H1 (cell line): ENCODE measurements around the gene SLC7A5. TPM values are rescaled to one million over a fixed set of nuclear protein-coding genes. Genes with fewer than 3 reads are reported as not detected.
A peak's percentile ranks its signal among the peaks of the same experiment; 100 is the strongest.

ENCODE experiments used
- CTCF ChIA-PET: fragments of 300-600 bp; sonication (Branson Sonifier 250); formaldehyde crosslinking; loops from one replicate; lab custom pipeline; 2021; ENCODE audit not compliant: partially characterized antibody; lab: Charles Lee
- POLR2A ChIA-PET: fragments of 300-600 bp; sonication (Branson Sonifier 250); formaldehyde crosslinking; loops from one replicate; lab custom pipeline; 2021; ENCODE audit warnings: inconsistent platforms; ENCODE audit not compliant: partially characterized antibody; lab: Charles Lee
- DNase-seq, 2 experiments: peaks; one replicate each; pipeline versions ENCODE4 v3.0.0 to v3.0.0-alpha.2; 2010 to 2022; ENCODE audit warnings: low spot score in 2 of 2, low read depth in 1 of 2, mixed read lengths in 1 of 2
- FAIRE-seq: peaks from 2 replicates; lab custom pipeline; 2011; peaks lifted over from hg19 to GRCh38; lab: Jason Lieb, UNC
- H2AFZ ChIP-seq: 2 replicates; pipeline ENCODE4 v1.8.1; 2012; ENCODE audit warnings: low read length, inconsistent platforms
- H2AK5ac ChIP-seq: 2 replicates; pipeline ENCODE4 v1.6.1; 2013; ENCODE audit warnings: low read depth, low read length
- H2BK120ac ChIP-seq: replicated peaks from 2 replicates; pipeline ENCODE3; 2013; ENCODE audit warnings: low read depth, low read length, inconsistent platforms
- H2BK12ac ChIP-seq: 2 replicates; pipeline ENCODE4 v1.6.1; 2013; ENCODE audit warnings: low read depth, low read length
- H2BK15ac ChIP-seq: 2 replicates; pipeline ENCODE4 v1.6.1; 2013; ENCODE audit warnings: low read length
- H2BK20ac ChIP-seq: 2 replicates; pipeline ENCODE4 v1.6.1; 2013; ENCODE audit warnings: low read length
- H2BK5ac ChIP-seq: 2 replicates; pipeline ENCODE4 v1.6.1; 2013; ENCODE audit warnings: low read depth, low read length
- H3K14ac ChIP-seq: 2 replicates; pipeline ENCODE4 v1.6.1; 2013; ENCODE audit warnings: inconsistent platforms; ENCODE audit not compliant: insufficient read length
- H3K18ac ChIP-seq: 2 replicates; pipeline ENCODE4 v1.6.1; 2013; ENCODE audit warnings: low read length; ENCODE audit errors: extremely low read depth
- H3K23ac ChIP-seq: 2 replicates; pipeline ENCODE4 v1.6.1; 2013; ENCODE audit warnings: inconsistent platforms; ENCODE audit not compliant: insufficient read length
- H3K23me2 ChIP-seq: 2 replicates; pipeline ENCODE4 v1.6.1; 2013; ENCODE audit warnings: low read depth, low read length
- H3K27ac ChIP-seq: 2 replicates; pipeline ENCODE4 v1.6.1; 2011; ENCODE audit warnings: low read depth, low read length, inconsistent platforms
- H3K27me3 ChIP-seq, 4 experiments: replicated peaks in 1 of 4; 1 replicate in 1 of 4; 2 replicates in 3 of 4; pipeline versions ENCODE4 v1.6.1 to v1.8.1; 2011 to 2013; ENCODE audit warnings: low read length in 3 of 4, mild to moderate bottlenecking in 3 of 4, inconsistent platforms in 2 of 4, mixed read lengths in 2 of 4, moderate library complexity in 1 of 4; ENCODE audit not compliant: control insufficient read depth in 3 of 4, insufficient read depth in 3 of 4; ENCODE audit errors: extremely low read depth in 1 of 4
- H3K36me3 ChIP-seq, 4 experiments: 2 replicates each; pipeline versions ENCODE4 v1.6.1 to v1.8.1; 2011 to 2013; ENCODE audit warnings: mild to moderate bottlenecking in 4 of 4, low read length in 3 of 4, moderate library complexity in 2 of 4, control low read depth in 1 of 4, inconsistent platforms in 1 of 4; ENCODE audit not compliant: insufficient read depth in 4 of 4, control insufficient read depth in 2 of 4
- H3K4ac ChIP-seq: replicated peaks from 2 replicates; pipeline ENCODE3; 2013; ENCODE audit warnings: low read length, low read depth, mixed read lengths, inconsistent platforms; ENCODE audit not compliant: insufficient read length
- H3K4me1 ChIP-seq, 4 experiments: replicated peaks in 1 of 4; 1 replicate in 1 of 4; 2 replicates in 3 of 4; pipeline versions ENCODE4 v1.6.1 to v1.8.1; 2011 to 2013; ENCODE audit warnings: low read length in 3 of 4, inconsistent platforms in 2 of 4, mixed read lengths in 1 of 4; ENCODE audit not compliant: insufficient read depth in 4 of 4, control insufficient read depth in 3 of 4
- H3K4me2 ChIP-seq, 2 experiments: 2 replicates each; pipeline versions ENCODE4 v1.6.1 to v1.8.1; 2011 to 2013; ENCODE audit warnings: low read depth in 2 of 2, low read length in 2 of 2, control low read depth in 1 of 2, inconsistent platforms in 1 of 2, mild to moderate bottlenecking in 1 of 2; ENCODE audit not compliant: insufficient read depth in 1 of 2
- H3K4me3 ChIP-seq, 4 experiments: fragments of 200-600, 300-600 bp in 1 of 4; sonication (generic), shearing (Covaris generic), sonication (Bioruptor Twin) in 1 of 4; 2 replicates each; pipeline versions ENCODE4 v1.5.1 to v1.8.1; 2011 to 2016; ENCODE audit warnings: low read length in 4 of 4, low read depth in 3 of 4, control low read depth in 2 of 4, inconsistent platforms in 2 of 4, mild to moderate bottlenecking in 2 of 4, mixed read lengths in 1 of 4, moderate library complexity in 1 of 4; ENCODE audit not compliant: insufficient read depth in 2 of 4; ENCODE audit errors: extremely low read depth in 1 of 4
- H3K56ac ChIP-seq: replicated peaks from 2 replicates; pipeline ENCODE3; 2013; ENCODE audit warnings: low read depth, mild to moderate bottlenecking, mixed read lengths, low read length, inconsistent platforms; ENCODE audit not compliant: insufficient read length
- H3K79me1 ChIP-seq: 2 replicates; pipeline ENCODE4 v1.6.1; 2013; ENCODE audit warnings: low read depth, low read length, control low read depth
- H3K79me2 ChIP-seq, 2 experiments: 2 replicates each; pipeline versions ENCODE4 v1.6.1 to v1.8.1; 2012 to 2013; ENCODE audit warnings: low read length in 2 of 2, mild to moderate bottlenecking in 2 of 2, inconsistent platforms in 1 of 2; ENCODE audit not compliant: insufficient read depth in 2 of 2, control insufficient read depth in 1 of 2
- H3K9ac ChIP-seq, 4 experiments: replicated peaks in 1 of 4; 1 replicate in 1 of 4; 2 replicates in 3 of 4; pipeline versions ENCODE4 v1.6.1 to v1.8.1; 2011 to 2013; ENCODE audit warnings: low read depth in 3 of 4, low read length in 3 of 4, control low read depth in 2 of 4, mild to moderate bottlenecking in 2 of 4, moderate library complexity in 2 of 4, inconsistent platforms in 1 of 4; ENCODE audit errors: extremely low read depth in 1 of 4
- H3K9me3 ChIP-seq, 2 experiments: 2 replicates each; pipeline versions ENCODE4 v1.6.1 to v1.8.1; 2012 to 2013; ENCODE audit warnings: mild to moderate bottlenecking in 2 of 2, moderate library complexity in 2 of 2, control low read depth in 1 of 2, inconsistent platforms in 1 of 2, low read depth in 1 of 2, low read length in 1 of 2, mixed read lengths in 1 of 2; ENCODE audit not compliant: insufficient read depth in 2 of 2
- H4K20me1 ChIP-seq, 2 experiments: replicated peaks in 1 of 2; 2 replicates each; pipeline versions ENCODE3 to v1.8.1; 2011 to 2013; ENCODE audit warnings: inconsistent platforms in 2 of 2, low read length in 2 of 2, mild to moderate bottlenecking in 1 of 2; ENCODE audit not compliant: insufficient read depth in 2 of 2, control insufficient read depth in 1 of 2
- H4K5ac ChIP-seq: 2 replicates; pipeline ENCODE4 v1.6.1; 2013; ENCODE audit warnings: low read length, low read depth, mixed read lengths, inconsistent platforms; ENCODE audit not compliant: insufficient read length
- H4K8ac ChIP-seq: 2 replicates; pipeline ENCODE4 v1.8.0; 2013; ENCODE audit warnings: mild to moderate bottlenecking, moderate library complexity, low read length, inconsistent platforms; ENCODE audit not compliant: insufficient read depth; ENCODE audit errors: extremely low read depth
- H4K91ac ChIP-seq: replicated peaks from 2 replicates; pipeline ENCODE3; 2013; ENCODE audit warnings: low read length, mixed read lengths, inconsistent platforms; ENCODE audit not compliant: insufficient read length
- BRCA1 ChIP-seq: IDR thresholded peaks from 2 replicates; pipeline ENCODE4 v1.6.1; 2012; ENCODE audit warnings: low read depth, low read length, improper control_type of control experiment
- FOSL1 ChIP-seq: IDR thresholded peaks from 2 replicates; pipeline ENCODE4 v1.6.1; 2011; ENCODE audit warnings: mild to moderate bottlenecking, low read depth, low read length, moderate library complexity; ENCODE audit not compliant: insufficient read depth
- KDM4A ChIP-seq: IDR thresholded peaks from one replicate; pipeline ENCODE4 v1.7.1; 2012; ENCODE audit warnings: low read depth, mild to moderate bottlenecking, moderate library complexity, low read length, inconsistent platforms; ENCODE audit not compliant: severe bottlenecking
- MAFK ChIP-seq: IDR thresholded peaks from 2 replicates; pipeline ENCODE4 v1.6.1; 2012; ENCODE audit warnings: low read depth, mild to moderate bottlenecking, improper control_type of control experiment, low read length
- SP2 ChIP-seq: IDR thresholded peaks from 2 replicates; pipeline ENCODE4 v1.6.1; 2012; ENCODE audit warnings: mild to moderate bottlenecking, low read length, inconsistent platforms
- WGBS, 2 experiments: shearing (Covaris generic) in 1 of 2; methylation state at CpG; one replicate each; pipeline versions ENCODE4 v1.1.6 to v1.1.7; 2013 to 2015; ENCODE audit warnings: low lambda C conversion rate in 2 of 2, mixed read lengths in 2 of 2, inconsistent platforms in 1 of 2, low coverage in 1 of 2, missing lambda C conversion rate in 1 of 2; ENCODE audit not compliant: insufficient replicate concordance in 2 of 2, insufficient coverage in 1 of 2, insufficient read length in 1 of 2; ENCODE audit errors: extremely low coverage in 1 of 2, missing lambda C conversion rate in 1 of 2; 5-methylcytosine and 5-hydroxymethylcytosine counted together
- polyA plus RNA-seq, 7 experiments: library from polyadenylated mRNA; depleted of rRNA in 3 of 7; stranded (reverse) in 5 of 7; unstranded in 2 of 7; fragments of >200 nt in 5 of 7; fragments of 200-250 nt in 2 of 7; gene quantifications; 1 replicate in 5 of 7; 2 replicates in 1 of 7; 4 replicates in 1 of 7; pipeline versions ENCODE4 v1.2.1 to v1.2.3, GENCODE V29; 2011 to 2013; ENCODE audit warnings: missing spikeins in 2 of 7, mixed read lengths in 2 of 7
- total RNA-seq: library from RNA; stranded (reverse); fragmentation: NEBNext Ultra II Directional; extraction: Animal tissue kit (Norgen Biotek cat#: 25700); gene quantifications from 2 replicates; pipeline ENCODE4 v1.2.1, GENCODE V29; 2021

Gene SLC7A5
- total and polyA plus RNA-seq, 2 of the 8 experiments (the other 6 are each of a cell fraction or from before 2014, with no cell fraction given), result 68.2 to 341 TPM

- Histone ChIP-seq H4K5ac (no peak overlapping the region), H3K36me3 (peaks cover under 1 to 30% (median 19%) of the 10 kb centered on the region in 4 experiments; a peak in 6 of 8 replicates), H3K9ac (no peak overlapping the region), H3K56ac (no peak overlapping the region), H3K79me1 (peaks cover 10% of the 10 kb centered on the region), H2BK15ac (no peak overlapping the region), H3K14ac (no peak overlapping the region), H3K79me2 (peaks cover 0 to 64% of the 10 kb centered on the region in 2 experiments; a peak in 3 of 4 replicates), H3K27ac (no peak overlapping the region), H3K4me1 (0 out of 7 replicates have a peak, but pooled peaks cover 0 to 2% (median 0%) of the 10 kb centered on the region in 4 experiments), H2BK120ac (no peak overlapping the region), H2BK12ac (no peak overlapping the region), H3K4me2 (no peak overlapping the region), H3K4me3 (no peak overlapping the region), H3K18ac (no peak overlapping the region; the same call in 1 of the 2 replicates), H2BK20ac (no peak overlapping the region), H4K20me1 (peaks cover 18 to 24% of the 10 kb centered on the region in 2 experiments), H3K9me3 (no peaks in the 10 kb centered on the region), H2BK5ac (peak overlapping the region; percentile 52; the same call in 1 of the 2 replicates), H2AFZ (no peak overlapping the region), H3K27me3 (no peaks in the 10 kb centered on the region), H3K23ac (no peak overlapping the region), H3K23me2 (no peaks in the 10 kb centered on the region), H3K4ac (no peak overlapping the region), H2AK5ac (no peak overlapping the region), H4K8ac (no peak overlapping the region), H4K91ac (no peak overlapping the region)
- CTCF ChIA-PET, result interaction anchor here (0.7 to 9.8 kb wide), 10 partner anchors 9 to 179 kb away, joined by 3 to 115 read pairs (median 4); partner anchors contain the start of gene SLC7A5
- FAIRE-seq (no peak), DNase-seq (no peak)
- POLR2A ChIA-PET, result interaction anchor here (1.3 to 27.1 kb wide), 4 partner anchors 9 to 22 kb away, joined by 3 to 507 read pairs (median 24); partner anchors contain the start of gene SLC7A5
- TF ChIP-seq BRCA1 (no peak), SP2 (no peak), KDM4A (no peak), FOSL1 (no peak), MAFK (no peak)
- WGBS, 2 experiments, result 94% methylated on average over 17 of the region's 17 CpGs; no CpG with 5 or more reads in 1 of the 2 experiments
These were observed 25.6 kb downstream of the SLC7A5 start for GRCh38 chr16:87843678-87844105.
